Activated effector memory CD4-positive, alpha-beta T cell treated with Interleukin-2 at 50 U/mL for 16 hours (primary cell): ENCODE results near the gene OR4D9.

ENCODE experiments used
- DNase-seq: peaks from one replicate; pipeline ENCODE4 v3.0.0-alpha.2; 2020

Gene OR4D9

GRCh38 chr11:59550842-59551658, 39.7 kb downstream of the OR4D9 start:
- DNase-seq: peak; percentile 59

GRCh38 chr11:59551659-59552521, 40.6 kb downstream of the OR4D9 start:
- no peak for DNase-seq

GRCh38 chr11:59552844-59553243, 41.5 kb downstream of the OR4D9 start:
- no peak for DNase-seq

- no peak for DNase-seq
These were observed 42.0 kb downstream of the OR4D9 start for GRCh38 chr11:59553323-59553722.

GRCh38 chr11:59555601-59556114, 44.3 kb downstream of the OR4D9 start:
- DNase-seq: no peak

- peak; percentile 30 for DNase-seq
These were observed 45.0 kb downstream of the OR4D9 start for GRCh38 chr11:59556115-59556916.

GRCh38 chr11:59556917-59557348, 45.6 kb downstream of the OR4D9 start:
- DNase-seq: no peak

GRCh38 chr11:59558270-59558643, 46.9 kb downstream of the OR4D9 start:
- no peak for DNase-seq

GRCh38 chr11:59559886-59560285, 48.5 kb downstream of the OR4D9 start:
- DNase-seq: no peak

- DNase-seq: peak; percentile 44
These were observed 49.0 kb downstream of the OR4D9 start for GRCh38 chr11:59560290-59560701.

GRCh38 chr11:59560702-59561473, 49.5 kb downstream of the OR4D9 start:
- DNase-seq: peak; percentile 68

- no peak for DNase-seq
These were observed 51.0 kb downstream of the OR4D9 start for GRCh38 chr11:59562292-59562691.
